Nephron (organoid): ENCODE data around the gene NXPH4.

Experiments used
- H3K27ac Mint-ChIP-seq, 3 experiments: 2 replicates each; pipeline ENCODE4 v1.8.0; 2020; ENCODE audit warnings: mixed read lengths in 3 of 3, mild to moderate bottlenecking in 2 of 3, moderate library complexity in 1 of 3
- H3K27me3 Mint-ChIP-seq: 2 replicates; pipeline ENCODE4 v1.8.0; 2021; ENCODE audit warnings: low read depth, mild to moderate bottlenecking, moderate library complexity, mixed read lengths
- H3K36me3 Mint-ChIP-seq: 2 replicates; pipeline ENCODE4 v1.8.0; 2020; ENCODE audit warnings: low read depth, mixed read lengths
- H3K4me1 Mint-ChIP-seq: 2 replicates; pipeline ENCODE4 v1.8.0; 2020; ENCODE audit warnings: mixed read lengths
- H3K4me3 Mint-ChIP-seq, 3 experiments: 2 replicates each; pipeline ENCODE4 v1.8.0; 2020; ENCODE audit warnings: mild to moderate bottlenecking in 3 of 3, mixed read lengths in 3 of 3, moderate library complexity in 2 of 3
- H3K9me3 Mint-ChIP-seq: 2 replicates; pipeline ENCODE4 v1.8.0; 2020; ENCODE audit warnings: mixed read lengths
- CTCF ChIP-seq, 3 experiments: fragments of 200-600 bp; sonication (generic); IDR thresholded peaks; one replicate each; pipeline ENCODE4 v1.5.0; 2021; ENCODE audit warnings: antibody characterized with exemption in 3 of 3; ENCODE audit not compliant: unreplicated experiment in 3 of 3

NXPH4 gene

GRCh38 chr12:57180321-57180989, 36.1 kb upstream of the NXPH4 start:
- Mint-ChIP-seq H3K4me1 (peaks cover 7% of the 10 kb centered on the region), H3K36me3 (peaks cover 58% of the 10 kb centered on the region), H3K27ac (no peak overlapping the region), H3K9me3 (no peaks in the 10 kb centered on the region), H3K4me3 (no peak overlapping the region), H3K27me3 (no peaks in the 10 kb centered on the region)
- TF ChIP-seq CTCF (IDR thresholded peaks at IDR 0.05; ENCODE audit: unreplicated experiment in 3 of 3), result no peak

GRCh38 chr12:57181072-57181471, 35.5 kb upstream of the NXPH4 start:
- H3K4me3 Mint-ChIP-seq, result no peak overlapping the region
- H3K27me3 Mint-ChIP-seq, result no peaks in the 10 kb centered on the region
- H3K9me3 Mint-ChIP-seq, result no peaks in the 10 kb centered on the region
- no peak for TF ChIP-seq CTCF (IDR thresholded peaks at IDR 0.05; ENCODE audit: unreplicated experiment in 3 of 3)
- peak overlapping the region in 2 of 3 experiments; percentile 6 to 11 for H3K27ac Mint-ChIP-seq
- peaks cover 7% of the 10 kb centered on the region for H3K4me1 Mint-ChIP-seq
- H3K36me3 Mint-ChIP-seq, result peaks cover 57% of the 10 kb centered on the region

- peaks cover 7% of the 10 kb centered on the region for H3K4me1 Mint-ChIP-seq
- no peaks in the 10 kb centered on the region for H3K9me3 Mint-ChIP-seq
- H3K27me3 Mint-ChIP-seq, result no peaks in the 10 kb centered on the region
- H3K27ac Mint-ChIP-seq, result peak overlapping the region in 2 of 3 experiments; percentile 6 to 11
- peaks cover 57% of the 10 kb centered on the region for H3K36me3 Mint-ChIP-seq
- no peak for TF ChIP-seq CTCF (IDR thresholded peaks at IDR 0.05; ENCODE audit: unreplicated experiment in 3 of 3)
- H3K4me3 Mint-ChIP-seq, result no peak overlapping the region
Measured at GRCh38 chr12:57181561-57182155, 34.9 kb upstream of the NXPH4 start.

- peak overlapping the region in 2 of 3 experiments; percentile 17 to 41 for H3K27ac Mint-ChIP-seq
- H3K9me3 Mint-ChIP-seq, result no peaks in the 10 kb centered on the region
- H3K4me3 Mint-ChIP-seq, result no peak overlapping the region
- TF ChIP-seq CTCF (IDR thresholded peaks at IDR 0.05; ENCODE audit: unreplicated experiment in 3 of 3), result peak; percentile 79 to 89 (median 83)
- peaks cover 7% of the 10 kb centered on the region for H3K4me1 Mint-ChIP-seq
- no peaks in the 10 kb centered on the region for H3K27me3 Mint-ChIP-seq
- H3K36me3 Mint-ChIP-seq, result peaks cover 65% of the 10 kb centered on the region
Measured at GRCh38 chr12:57182918-57183575, 33.5 kb upstream of the NXPH4 start.

- H3K4me3 Mint-ChIP-seq, result no peak overlapping the region
- H3K27me3 Mint-ChIP-seq, result no peaks in the 10 kb centered on the region
- no peak overlapping the region for H3K27ac Mint-ChIP-seq
- TF ChIP-seq CTCF (IDR thresholded peaks at IDR 0.05; ENCODE audit: unreplicated experiment in 3 of 3), result no peak
- peaks cover 68% of the 10 kb centered on the region for H3K36me3 Mint-ChIP-seq
- H3K4me1 Mint-ChIP-seq, result peaks cover 7% of the 10 kb centered on the region
- no peaks in the 10 kb centered on the region for H3K9me3 Mint-ChIP-seq
Measured at GRCh38 chr12:57183939-57184725, 32.5 kb upstream of the NXPH4 start.
